H1 (cell line): ENCODE data around the gene MTMR4. TPM values are rescaled to one million over a fixed set of nuclear protein-coding genes. Genes with fewer than 3 reads are reported as not detected.

Experiments
- CTCF ChIA-PET: fragments of 300-600 bp; sonication (Branson Sonifier 250); formaldehyde crosslinking; loops from one replicate; lab custom pipeline; 2021; ENCODE audit not compliant: partially characterized antibody; lab: Charles Lee
- POLR2A ChIA-PET: fragments of 300-600 bp; sonication (Branson Sonifier 250); formaldehyde crosslinking; loops from one replicate; lab custom pipeline; 2021; ENCODE audit warnings: inconsistent platforms; ENCODE audit not compliant: partially characterized antibody; lab: Charles Lee
- DNase-seq, 2 experiments: peaks; one replicate each; pipeline versions ENCODE4 v3.0.0 to v3.0.0-alpha.2; 2010 to 2022; ENCODE audit warnings: low spot score in 2 of 2, low read depth in 1 of 2, mixed read lengths in 1 of 2
- FAIRE-seq: peaks from 2 replicates; lab custom pipeline; 2011; peaks lifted over from hg19 to GRCh38; lab: Jason Lieb, UNC
- H2AFZ ChIP-seq: 2 replicates; pipeline ENCODE4 v1.8.1; 2012; ENCODE audit warnings: low read length, inconsistent platforms
- H2AK5ac ChIP-seq: 2 replicates; pipeline ENCODE4 v1.6.1; 2013; ENCODE audit warnings: low read depth, low read length
- H2BK120ac ChIP-seq: replicated peaks from 2 replicates; pipeline ENCODE3; 2013; ENCODE audit warnings: low read depth, low read length, inconsistent platforms
- H2BK12ac ChIP-seq: 2 replicates; pipeline ENCODE4 v1.6.1; 2013; ENCODE audit warnings: low read depth, low read length
- H2BK15ac ChIP-seq: 2 replicates; pipeline ENCODE4 v1.6.1; 2013; ENCODE audit warnings: low read length
- H2BK20ac ChIP-seq: 2 replicates; pipeline ENCODE4 v1.6.1; 2013; ENCODE audit warnings: low read length
- H2BK5ac ChIP-seq: 2 replicates; pipeline ENCODE4 v1.6.1; 2013; ENCODE audit warnings: low read depth, low read length
- H3K14ac ChIP-seq: 2 replicates; pipeline ENCODE4 v1.6.1; 2013; ENCODE audit warnings: inconsistent platforms; ENCODE audit not compliant: insufficient read length
- H3K18ac ChIP-seq: 2 replicates; pipeline ENCODE4 v1.6.1; 2013; ENCODE audit warnings: low read length; ENCODE audit errors: extremely low read depth
- H3K23ac ChIP-seq: 2 replicates; pipeline ENCODE4 v1.6.1; 2013; ENCODE audit warnings: inconsistent platforms; ENCODE audit not compliant: insufficient read length
- H3K23me2 ChIP-seq: 2 replicates; pipeline ENCODE4 v1.6.1; 2013; ENCODE audit warnings: low read depth, low read length
- H3K27ac ChIP-seq: 2 replicates; pipeline ENCODE4 v1.6.1; 2011; ENCODE audit warnings: low read depth, low read length, inconsistent platforms
- H3K27me3 ChIP-seq, 4 experiments: replicated peaks in 1 of 4; 1 replicate in 1 of 4; 2 replicates in 3 of 4; pipeline versions ENCODE4 v1.6.1 to v1.8.1; 2011 to 2013; ENCODE audit warnings: low read length in 3 of 4, mild to moderate bottlenecking in 3 of 4, inconsistent platforms in 2 of 4, mixed read lengths in 2 of 4, moderate library complexity in 1 of 4; ENCODE audit not compliant: control insufficient read depth in 3 of 4, insufficient read depth in 3 of 4; ENCODE audit errors: extremely low read depth in 1 of 4
- H3K36me3 ChIP-seq, 4 experiments: 2 replicates each; pipeline versions ENCODE4 v1.6.1 to v1.8.1; 2011 to 2013; ENCODE audit warnings: mild to moderate bottlenecking in 4 of 4, low read length in 3 of 4, moderate library complexity in 2 of 4, control low read depth in 1 of 4, inconsistent platforms in 1 of 4; ENCODE audit not compliant: insufficient read depth in 4 of 4, control insufficient read depth in 2 of 4
- H3K4ac ChIP-seq: replicated peaks from 2 replicates; pipeline ENCODE3; 2013; ENCODE audit warnings: low read length, low read depth, mixed read lengths, inconsistent platforms; ENCODE audit not compliant: insufficient read length
- H3K4me1 ChIP-seq, 4 experiments: replicated peaks in 1 of 4; 1 replicate in 1 of 4; 2 replicates in 3 of 4; pipeline versions ENCODE4 v1.6.1 to v1.8.1; 2011 to 2013; ENCODE audit warnings: low read length in 3 of 4, inconsistent platforms in 2 of 4, mixed read lengths in 1 of 4; ENCODE audit not compliant: insufficient read depth in 4 of 4, control insufficient read depth in 3 of 4
- H3K4me2 ChIP-seq, 2 experiments: 2 replicates each; pipeline versions ENCODE4 v1.6.1 to v1.8.1; 2011 to 2013; ENCODE audit warnings: low read depth in 2 of 2, low read length in 2 of 2, control low read depth in 1 of 2, inconsistent platforms in 1 of 2, mild to moderate bottlenecking in 1 of 2; ENCODE audit not compliant: insufficient read depth in 1 of 2
- H3K4me3 ChIP-seq, 4 experiments: fragments of 200-600, 300-600 bp in 1 of 4; sonication (generic), shearing (Covaris generic), sonication (Bioruptor Twin) in 1 of 4; 2 replicates each; pipeline versions ENCODE4 v1.5.1 to v1.8.1; 2011 to 2016; ENCODE audit warnings: low read length in 4 of 4, low read depth in 3 of 4, control low read depth in 2 of 4, inconsistent platforms in 2 of 4, mild to moderate bottlenecking in 2 of 4, mixed read lengths in 1 of 4, moderate library complexity in 1 of 4; ENCODE audit not compliant: insufficient read depth in 2 of 4; ENCODE audit errors: extremely low read depth in 1 of 4
- H3K56ac ChIP-seq: replicated peaks from 2 replicates; pipeline ENCODE3; 2013; ENCODE audit warnings: low read depth, mild to moderate bottlenecking, mixed read lengths, low read length, inconsistent platforms; ENCODE audit not compliant: insufficient read length
- H3K79me1 ChIP-seq: 2 replicates; pipeline ENCODE4 v1.6.1; 2013; ENCODE audit warnings: low read depth, low read length, control low read depth
- H3K79me2 ChIP-seq, 2 experiments: 2 replicates each; pipeline versions ENCODE4 v1.6.1 to v1.8.1; 2012 to 2013; ENCODE audit warnings: low read length in 2 of 2, mild to moderate bottlenecking in 2 of 2, inconsistent platforms in 1 of 2; ENCODE audit not compliant: insufficient read depth in 2 of 2, control insufficient read depth in 1 of 2
- H3K9ac ChIP-seq, 4 experiments: replicated peaks in 1 of 4; 1 replicate in 1 of 4; 2 replicates in 3 of 4; pipeline versions ENCODE4 v1.6.1 to v1.8.1; 2011 to 2013; ENCODE audit warnings: low read depth in 3 of 4, low read length in 3 of 4, control low read depth in 2 of 4, mild to moderate bottlenecking in 2 of 4, moderate library complexity in 2 of 4, inconsistent platforms in 1 of 4; ENCODE audit errors: extremely low read depth in 1 of 4
- H3K9me3 ChIP-seq, 2 experiments: 2 replicates each; pipeline versions ENCODE4 v1.6.1 to v1.8.1; 2012 to 2013; ENCODE audit warnings: mild to moderate bottlenecking in 2 of 2, moderate library complexity in 2 of 2, control low read depth in 1 of 2, inconsistent platforms in 1 of 2, low read depth in 1 of 2, low read length in 1 of 2, mixed read lengths in 1 of 2; ENCODE audit not compliant: insufficient read depth in 2 of 2
- H4K20me1 ChIP-seq, 2 experiments: replicated peaks in 1 of 2; 2 replicates each; pipeline versions ENCODE3 to v1.8.1; 2011 to 2013; ENCODE audit warnings: inconsistent platforms in 2 of 2, low read length in 2 of 2, mild to moderate bottlenecking in 1 of 2; ENCODE audit not compliant: insufficient read depth in 2 of 2, control insufficient read depth in 1 of 2
- H4K5ac ChIP-seq: 2 replicates; pipeline ENCODE4 v1.6.1; 2013; ENCODE audit warnings: low read length, low read depth, mixed read lengths, inconsistent platforms; ENCODE audit not compliant: insufficient read length
- H4K8ac ChIP-seq: 2 replicates; pipeline ENCODE4 v1.8.0; 2013; ENCODE audit warnings: mild to moderate bottlenecking, moderate library complexity, low read length, inconsistent platforms; ENCODE audit not compliant: insufficient read depth; ENCODE audit errors: extremely low read depth
- H4K91ac ChIP-seq: replicated peaks from 2 replicates; pipeline ENCODE3; 2013; ENCODE audit warnings: low read length, mixed read lengths, inconsistent platforms; ENCODE audit not compliant: insufficient read length
- BRCA1 ChIP-seq: IDR thresholded peaks from 2 replicates; pipeline ENCODE4 v1.6.1; 2012; ENCODE audit warnings: low read depth, low read length, improper control_type of control experiment
- EZH2 ChIP-seq: fragments of 200-600 bp; sonication (generic); IDR thresholded peaks from 2 replicates; pipeline ENCODE4 v1.7.1; 2012; ENCODE audit warnings: low read depth, mild to moderate bottlenecking, moderate library complexity, low read length, inconsistent platforms; ENCODE audit not compliant: severe bottlenecking
- FOSL1 ChIP-seq: IDR thresholded peaks from 2 replicates; pipeline ENCODE4 v1.6.1; 2011; ENCODE audit warnings: mild to moderate bottlenecking, low read depth, low read length, moderate library complexity; ENCODE audit not compliant: insufficient read depth
- RBBP5 ChIP-seq: IDR thresholded peaks from 2 replicates; pipeline ENCODE4 v1.7.1; 2012; ENCODE audit warnings: low read depth, mild to moderate bottlenecking, inconsistent platforms, low read length, moderate library complexity, borderline replicate concordance
- RNF2 ChIP-seq: fragments of 200-900, 300-1000 bp; sonication (generic); IDR thresholded peaks from 2 replicates; pipeline ENCODE4 v1.7.1; 2016; ENCODE audit warnings: borderline replicate concordance, low read depth, mild to moderate bottlenecking, antibody characterized with exemption, low read length; ENCODE audit not compliant: poor library complexity, severe bottlenecking; ENCODE audit errors: missing control alignments
- SIN3A ChIP-seq, 2 experiments: IDR thresholded peaks in 1 of 2; conservative IDR thresholded peaks in 1 of 2; 2 replicates each; pipeline ENCODE4 v1.6.1; 2011 to 2012; ENCODE audit warnings: low read length in 2 of 2, improper control_type of control experiment in 1 of 2, low read depth in 1 of 2, mild to moderate bottlenecking in 1 of 2
- SIRT6 ChIP-seq: IDR thresholded peaks from one replicate; pipeline ENCODE4 v1.7.1; 2012; ENCODE audit warnings: low read length, inconsistent platforms
- TEAD4 ChIP-seq: IDR thresholded peaks from 2 replicates; pipeline ENCODE4 v1.6.1; 2012; ENCODE audit warnings: low read depth, low read length, inconsistent platforms, mixed read lengths
- ZNF274 ChIP-seq: IDR thresholded peaks from 2 replicates; pipeline ENCODE4 v1.7.0; 2012; ENCODE audit warnings: low read length, borderline replicate concordance; ENCODE audit errors: extremely low read depth
- WGBS, 2 experiments: shearing (Covaris generic) in 1 of 2; methylation state at CpG; one replicate each; pipeline versions ENCODE4 v1.1.6 to v1.1.7; 2013 to 2015; ENCODE audit warnings: low lambda C conversion rate in 2 of 2, mixed read lengths in 2 of 2, inconsistent platforms in 1 of 2, low coverage in 1 of 2, missing lambda C conversion rate in 1 of 2; ENCODE audit not compliant: insufficient replicate concordance in 2 of 2, insufficient coverage in 1 of 2, insufficient read length in 1 of 2; ENCODE audit errors: extremely low coverage in 1 of 2, missing lambda C conversion rate in 1 of 2; 5-methylcytosine and 5-hydroxymethylcytosine counted together
- polyA plus RNA-seq, 7 experiments: library from polyadenylated mRNA; depleted of rRNA in 3 of 7; stranded (reverse) in 5 of 7; unstranded in 2 of 7; fragments of >200 nt in 5 of 7; fragments of 200-250 nt in 2 of 7; gene quantifications; 1 replicate in 5 of 7; 2 replicates in 1 of 7; 4 replicates in 1 of 7; pipeline versions ENCODE4 v1.2.1 to v1.2.3, GENCODE V29; 2011 to 2013; ENCODE audit warnings: missing spikeins in 2 of 7, mixed read lengths in 2 of 7
- total RNA-seq: library from RNA; stranded (reverse); fragmentation: NEBNext Ultra II Directional; extraction: Animal tissue kit (Norgen Biotek cat#: 25700); gene quantifications from 2 replicates; pipeline ENCODE4 v1.2.1, GENCODE V29; 2021
- TF ChIP-seq, protein P1 (sequence below): IDR thresholded peaks from 2 replicates; pipeline ENCODE4 v1.6.1; 2012; ENCODE audit warnings: inconsistent platforms

The MTMR4 gene
- total and polyA plus RNA-seq, 2 of the 8 experiments (the other 6 are each of a cell fraction or from before 2014, with no cell fraction given): 15.9 to 39.2 TPM

DNA sequence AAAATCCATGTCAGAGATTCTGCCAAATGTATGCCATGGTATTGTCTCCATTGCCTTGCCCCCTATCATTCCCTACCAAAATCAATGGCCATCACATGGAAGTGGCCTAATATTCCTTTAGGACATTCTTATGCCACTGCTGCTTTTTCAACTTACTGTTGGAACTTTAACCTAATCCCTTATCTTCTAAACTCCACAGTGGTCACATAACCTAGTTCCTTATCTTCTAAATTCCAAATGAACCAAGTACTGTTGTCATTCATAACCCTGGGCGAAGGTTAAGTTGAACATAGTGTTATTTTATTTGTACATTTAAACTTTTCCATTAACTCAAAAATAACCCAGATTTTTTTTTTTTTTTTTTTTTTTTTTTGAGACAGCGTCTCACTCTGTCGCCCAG, 29.8 kb downstream of the MTMR4 start:
- Histone ChIP-seq H3K4me2 (no peak overlapping the region), H3K18ac (no peak overlapping the region), H4K8ac (no peak overlapping the region), H4K91ac (no peak overlapping the region), H3K56ac (no peak overlapping the region), H3K79me1 (no peaks in the 10 kb centered on the region), H2BK5ac (no peak overlapping the region), H2BK15ac (no peak overlapping the region), H4K5ac (no peak overlapping the region), H3K36me3 (peaks cover 0 to 21% (median 4%) of the 10 kb centered on the region in 4 experiments; a peak in 3 of 8 replicates), H4K20me1 (peaks cover 0 to 2% of the 10 kb centered on the region in 2 experiments), H2BK12ac (no peak overlapping the region), H3K27me3 (no peaks in the 10 kb centered on the region; a peak in 1 of 7 replicates), H2BK120ac (no peak overlapping the region), H3K4me3 (no peak overlapping the region), H3K27ac (no peak overlapping the region), H2AFZ (no peak overlapping the region), H3K4me1 (no peaks in the 10 kb centered on the region), H3K23me2 (no peaks in the 10 kb centered on the region), H3K14ac (no peak overlapping the region), H3K9me3 (no peaks in the 10 kb centered on the region), H3K9ac (no peak overlapping the region), H2BK20ac (no peak overlapping the region), H3K23ac (no peak overlapping the region), H3K79me2 (no peaks in the 10 kb centered on the region), H3K4ac (no peak overlapping the region), H2AK5ac (no peak overlapping the region)
- ChIA-PET POLR2A (no interaction called here), CTCF (no interaction called here)
- 94% methylated on average over 1 of the region's 3 CpGs; no CpG with 5 or more reads in 1 of the 2 experiments for WGBS, 2 experiments
- no peak for FAIRE-seq
- no peak for DNase-seq
- TF ChIP-seq, protein P1, sequence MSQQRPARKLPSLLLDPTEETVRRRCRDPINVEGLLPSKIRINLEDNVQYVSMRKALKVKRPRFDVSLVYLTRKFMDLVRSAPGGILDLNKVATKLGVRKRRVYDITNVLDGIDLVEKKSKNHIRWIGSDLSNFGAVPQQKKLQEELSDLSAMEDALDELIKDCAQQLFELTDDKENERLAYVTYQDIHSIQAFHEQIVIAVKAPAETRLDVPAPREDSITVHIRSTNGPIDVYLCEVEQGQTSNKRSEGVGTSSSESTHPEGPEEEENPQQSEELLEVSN: no peak
- TF ChIP-seq RBBP5 (no peak), BRCA1 (no peak), SIN3A (conservative IDR thresholded peaks at IDR 0.05 in 1 of 2, IDR thresholded peaks at IDR 0.05 in 1 of 2; ENCODE audit: low read depth in 1 of 2, low read length in 2 of 2) (no peak), FOSL1 (no peak), SIRT6 (no peak), RNF2 (no peak), TEAD4 (no peak), EZH2 (no peak), ZNF274 (no peak)
